GM23248 (cell line): ENCODE data around the gene LRRC36. TPM values are rescaled to one million over a fixed set of nuclear protein-coding genes. Genes with fewer than 3 reads are reported as not detected.

Source experiments
- DNase-seq: peaks from one replicate; pipeline ENCODE4 v3.0.0-alpha.2; 2015
- H2AFZ ChIP-seq: fragments of 200-600 bp; sonication (generic); 2 replicates; pipeline ENCODE4 v1.6.1; 2016; ENCODE audit warnings: antibody characterized with exemption
- H3F3A ChIP-seq: fragments of 200-600 bp; sonication (generic); 2 replicates; pipeline ENCODE4 v1.6.1; 2016; ENCODE audit warnings: mild to moderate bottlenecking, antibody characterized with exemption, mixed run types; ENCODE audit not compliant: insufficient read depth
- H3K27ac ChIP-seq: fragments of 200-600 bp; sonication (generic); 2 replicates; pipeline ENCODE4 v1.5.1; 2016; ENCODE audit warnings: mild to moderate bottlenecking
- H3K27me3 ChIP-seq: fragments of 200-600 bp; sonication (generic); replicated peaks from 2 replicates; pipeline ENCODE4 v1.6.1; 2016; ENCODE audit warnings: mild to moderate bottlenecking; ENCODE audit not compliant: insufficient read depth
- H3K36me3 ChIP-seq: fragments of 200-600 bp; sonication (generic); 2 replicates; pipeline ENCODE4 v1.6.1; 2016; ENCODE audit warnings: low read depth, mild to moderate bottlenecking
- H3K4me1 ChIP-seq: fragments of 200-600 bp; sonication (generic); 2 replicates; pipeline ENCODE4 v1.6.1; 2016; ENCODE audit warnings: mild to moderate bottlenecking; ENCODE audit not compliant: insufficient read depth
- H3K4me2 ChIP-seq: fragments of 200-600 bp; sonication (generic); one replicate; pipeline ENCODE4 v1.6.1; 2016; ENCODE audit warnings: mild to moderate bottlenecking; ENCODE audit not compliant: unreplicated experiment
- H3K4me3 ChIP-seq: fragments of 200-600 bp; sonication (generic); 2 replicates; pipeline ENCODE4 v1.5.1; 2016; ENCODE audit warnings: mild to moderate bottlenecking
- H3K79me2 ChIP-seq: fragments of 200-600 bp; sonication (generic); 2 replicates; pipeline ENCODE4 v1.6.1; 2016; ENCODE audit warnings: mild to moderate bottlenecking; ENCODE audit not compliant: insufficient read depth
- H3K9ac ChIP-seq: fragments of 200-600 bp; sonication (generic); 2 replicates; pipeline ENCODE4 v1.6.1; 2016; ENCODE audit warnings: mild to moderate bottlenecking
- H3K9me2 ChIP-seq: fragments of 200-600 bp; sonication (generic); 2 replicates; pipeline ENCODE4 v1.6.1; 2016; ENCODE audit warnings: mixed run types, mild to moderate bottlenecking, moderate library complexity; ENCODE audit not compliant: insufficient read depth
- H3K9me3 ChIP-seq: fragments of 200-600 bp; sonication (generic); one replicate; pipeline ENCODE4 v1.6.1; 2017; ENCODE audit warnings: low read depth
- H4K20me1 ChIP-seq: fragments of 200-600 bp; sonication (generic); 2 replicates; pipeline ENCODE4 v1.6.0; 2016; ENCODE audit not compliant: insufficient read depth
- EZH2 ChIP-seq: fragments of 200-600 bp; sonication (generic); IDR thresholded peaks from 2 replicates; pipeline ENCODE4 v1.6.1; 2018; ENCODE audit warnings: antibody characterized with exemption, mild to moderate bottlenecking; ENCODE audit not compliant: insufficient read depth, poor library complexity, severe bottlenecking
- EZH2phosphoT487 ChIP-seq: fragments of 200-600 bp; sonication (generic); IDR thresholded peaks from 2 replicates; pipeline ENCODE4 v1.6.1; 2018; ENCODE audit warnings: antibody characterized with exemption, moderate library complexity, mild to moderate bottlenecking, low read depth; ENCODE audit not compliant: insufficient read depth
- WGBS, 2 experiments: methylation state at CpG; one replicate each; pipeline ENCODE4 v1.1.6; 2015 to 2017; ENCODE audit warnings: low lambda C conversion rate in 2 of 2, low coverage in 1 of 2; ENCODE audit errors: missing lambda C conversion rate in 2 of 2; 5-methylcytosine and 5-hydroxymethylcytosine counted together
- in situ Hi-C: fragments of 300-500 bp; cut with MboI; formaldehyde crosslinking; loops from 2 replicates; pipeline ENCODE4 v1.15.0; 2020
- polyA plus RNA-seq: library from polyadenylated mRNA; unstranded; fragments of >200 nt; fragmentation: Nextera tagmentation; extraction: Ambion mirVana; gene quantifications from 2 replicates; pipeline ENCODE4 v1.2.1, GENCODE V29; 2016
- total RNA-seq: library from RNA; depleted of rRNA; stranded (reverse); fragments of >200 nt; shearing (Covaris generic); gene quantifications from 2 replicates; pipeline ENCODE4 v1.2.3, GENCODE V29; 2014

LRRC36 gene
- total and polyA plus RNA-seq, 2 experiments from 2014 or later, result not detected

GRCh38 chr16:67305216-67306071 lies 21.2 kb upstream of the LRRC36 start:
- TF ChIP-seq EZH2, result no peak
- TF ChIP-seq EZH2phosphoT487, result no peak
- no peak overlapping the region for H3K4me2 ChIP-seq
- H3K9ac ChIP-seq, result no peak overlapping the region
- H2AFZ ChIP-seq, result no peak overlapping the region
- no peak overlapping the region for H3K27ac ChIP-seq
- 94 to 95% methylated on average over 13 of the region's 13 CpGs for WGBS, 2 experiments
- no peak for DNase-seq
- no peaks in the 10 kb centered on the region for H3K9me2 ChIP-seq
- H3K4me3 ChIP-seq, result no peak overlapping the region
- peaks cover 16% of the 10 kb centered on the region for H3K4me1 ChIP-seq
- H3K9me3 ChIP-seq, result no peaks in the 10 kb centered on the region
- H3K27me3 ChIP-seq, result no peaks in the 10 kb centered on the region
- H3F3A ChIP-seq, result peaks cover 5% of the 10 kb centered on the region; the same call in 1 of the 2 replicates
- no peaks in the 10 kb centered on the region for H3K79me2 ChIP-seq
- H4K20me1 ChIP-seq, result no peaks in the 10 kb centered on the region
- no peaks in the 10 kb centered on the region for H3K36me3 ChIP-seq
- in situ Hi-C loops, result no loop called here

- DNase-seq, result no peak
- no peak overlapping the region for H2AFZ ChIP-seq
- no peak overlapping the region for H3K4me2 ChIP-seq
- peaks cover 21% of the 10 kb centered on the region for H3F3A ChIP-seq
- H3K4me3 ChIP-seq, result no peak overlapping the region
- TF ChIP-seq EZH2, result no peak
- no peak for TF ChIP-seq EZH2phosphoT487
- no peaks in the 10 kb centered on the region for H3K36me3 ChIP-seq
- in situ Hi-C loops, result no loop called here
- no peak overlapping the region for H3K27ac ChIP-seq
- no peaks in the 10 kb centered on the region for H4K20me1 ChIP-seq
- no peaks in the 10 kb centered on the region for H3K27me3 ChIP-seq
- no peaks in the 10 kb centered on the region for H3K9me3 ChIP-seq
- no peaks in the 10 kb centered on the region for H3K9me2 ChIP-seq
- WGBS, 2 experiments, result 85 to 87% methylated on average over 3 of the region's 3 CpGs
- peaks cover 16% of the 10 kb centered on the region for H3K4me1 ChIP-seq
- no peak overlapping the region for H3K9ac ChIP-seq
- no peaks in the 10 kb centered on the region for H3K79me2 ChIP-seq
Measured at GRCh38 chr16:67310561-67310960, 16.1 kb upstream of the LRRC36 start.

GRCh38 chr16:67311607-67312488 lies 14.8 kb upstream of the LRRC36 start:
- Histone ChIP-seq H3K4me1 (peaks cover 16% of the 10 kb centered on the region), H3K4me2 (peak overlapping the region; percentile 64), H3K9me2 (no peaks in the 10 kb centered on the region), H3K4me3 (no peak overlapping the region), H3K9me3 (no peaks in the 10 kb centered on the region), H4K20me1 (no peaks in the 10 kb centered on the region), H3F3A (peaks cover 21% of the 10 kb centered on the region), H3K36me3 (no peaks in the 10 kb centered on the region), H3K9ac (peak overlapping the region; percentile 62), H2AFZ (no peak overlapping the region), H3K27ac (peak overlapping the region; percentile 84), H3K27me3 (no peaks in the 10 kb centered on the region), H3K79me2 (no peaks in the 10 kb centered on the region)
- TF ChIP-seq EZH2 (no peak), EZH2phosphoT487 (no peak)
- 4 to 8% methylated on average over 5 of the region's 5 CpGs for WGBS, 2 experiments
- peak; percentile 99 for DNase-seq
- in situ Hi-C loops, result no loop called here

GRCh38 chr16:67312719-67313118 lies 13.9 kb upstream of the LRRC36 start:
- no peak overlapping the region for H3K4me2 ChIP-seq
- peaks cover 21% of the 10 kb centered on the region for H3F3A ChIP-seq
- peak overlapping the region; percentile 62; the same call in 1 of the 2 replicates for H3K9ac ChIP-seq
- no peaks in the 10 kb centered on the region for H3K9me3 ChIP-seq
- peak overlapping the region; percentile 84 for H3K27ac ChIP-seq
- H3K79me2 ChIP-seq, result no peaks in the 10 kb centered on the region
- no peak for DNase-seq
- H4K20me1 ChIP-seq, result no peaks in the 10 kb centered on the region
- H2AFZ ChIP-seq, result peak overlapping the region; percentile 17; the same call in 1 of the 2 replicates
- TF ChIP-seq EZH2 (no peak), EZH2phosphoT487 (no peak)
- in situ Hi-C loops, result no loop called here
- H3K27me3 ChIP-seq, result no peaks in the 10 kb centered on the region
- peaks cover 16% of the 10 kb centered on the region for H3K4me1 ChIP-seq
- H3K9me2 ChIP-seq, result no peaks in the 10 kb centered on the region
- no peak overlapping the region for H3K4me3 ChIP-seq
- no peaks in the 10 kb centered on the region for H3K36me3 ChIP-seq
